Epidermal melanocyte (primary cell): ENCODE measurements around the gene CYP4X1.
A peak's percentile ranks its signal among the peaks of the same experiment; 100 is the strongest.
"Not testable (repeated sequence)": the region's sequence is repeated elsewhere in the genome, so short reads cannot be mapped to it uniquely, and the experiment has no call there.

Experiments
- DNase-seq: peaks from one replicate; pipeline ENCODE4 v3.0.0; 2011; ENCODE audit warnings: low spot score; ENCODE audit not compliant: insufficient read length

The CYP4X1 gene, protein sequence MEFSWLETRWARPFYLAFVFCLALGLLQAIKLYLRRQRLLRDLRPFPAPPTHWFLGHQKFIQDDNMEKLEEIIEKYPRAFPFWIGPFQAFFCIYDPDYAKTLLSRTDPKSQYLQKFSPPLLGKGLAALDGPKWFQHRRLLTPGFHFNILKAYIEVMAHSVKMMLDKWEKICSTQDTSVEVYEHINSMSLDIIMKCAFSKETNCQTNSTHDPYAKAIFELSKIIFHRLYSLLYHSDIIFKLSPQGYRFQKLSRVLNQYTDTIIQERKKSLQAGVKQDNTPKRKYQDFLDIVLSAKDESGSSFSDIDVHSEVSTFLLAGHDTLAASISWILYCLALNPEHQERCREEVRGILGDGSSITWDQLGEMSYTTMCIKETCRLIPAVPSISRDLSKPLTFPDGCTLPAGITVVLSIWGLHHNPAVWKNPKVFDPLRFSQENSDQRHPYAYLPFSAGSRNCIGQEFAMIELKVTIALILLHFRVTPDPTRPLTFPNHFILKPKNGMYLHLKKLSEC

DNA sequence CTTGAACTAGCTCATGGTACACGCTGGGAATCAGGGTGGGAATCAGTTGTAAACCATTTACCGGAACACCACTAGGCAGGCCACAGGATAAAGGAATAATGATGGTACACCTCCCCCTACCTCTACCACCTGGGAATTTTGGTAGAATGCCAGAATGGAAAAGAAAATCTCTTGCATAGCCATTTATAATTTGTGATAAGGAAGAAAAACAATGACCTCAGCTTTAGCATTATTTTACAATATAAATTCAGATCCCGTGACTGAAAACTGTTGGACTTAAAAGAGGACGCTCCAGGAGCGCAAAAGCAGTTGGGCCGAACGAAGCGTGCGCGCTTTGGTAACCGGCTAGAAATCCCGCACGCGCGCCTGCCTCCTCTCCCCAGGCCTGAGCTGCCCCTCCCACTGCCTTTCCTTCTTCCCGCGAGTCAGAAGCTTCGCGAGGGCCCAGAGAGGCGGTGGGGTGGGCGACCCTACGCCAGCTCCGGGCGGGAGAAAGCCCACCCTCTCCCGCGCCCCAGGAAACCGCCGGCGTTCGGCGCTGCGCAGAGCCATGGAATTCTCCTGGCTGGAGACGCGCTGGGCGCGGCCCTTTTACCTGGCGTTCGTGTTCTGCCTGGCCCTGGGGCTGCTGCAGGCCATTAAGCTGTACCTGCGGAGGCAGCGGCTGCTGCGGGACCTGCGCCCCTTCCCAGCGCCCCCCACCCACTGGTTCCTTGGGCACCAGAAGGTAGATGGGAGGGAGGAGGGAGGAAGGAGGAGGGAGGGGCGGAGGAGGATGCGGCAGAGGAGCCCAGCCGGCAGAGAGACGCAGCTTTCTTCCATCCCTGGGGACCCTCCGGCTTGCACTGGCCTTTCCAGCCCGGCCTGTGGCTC lies at the start of gene CYP4X1:
TSS of gene CYP4X1 (plus strand) at position 402 of the 873 bp plus-strand sequence. CDS start at position 551, 149 bp downstream.
- no peak for DNase-seq

DNA sequence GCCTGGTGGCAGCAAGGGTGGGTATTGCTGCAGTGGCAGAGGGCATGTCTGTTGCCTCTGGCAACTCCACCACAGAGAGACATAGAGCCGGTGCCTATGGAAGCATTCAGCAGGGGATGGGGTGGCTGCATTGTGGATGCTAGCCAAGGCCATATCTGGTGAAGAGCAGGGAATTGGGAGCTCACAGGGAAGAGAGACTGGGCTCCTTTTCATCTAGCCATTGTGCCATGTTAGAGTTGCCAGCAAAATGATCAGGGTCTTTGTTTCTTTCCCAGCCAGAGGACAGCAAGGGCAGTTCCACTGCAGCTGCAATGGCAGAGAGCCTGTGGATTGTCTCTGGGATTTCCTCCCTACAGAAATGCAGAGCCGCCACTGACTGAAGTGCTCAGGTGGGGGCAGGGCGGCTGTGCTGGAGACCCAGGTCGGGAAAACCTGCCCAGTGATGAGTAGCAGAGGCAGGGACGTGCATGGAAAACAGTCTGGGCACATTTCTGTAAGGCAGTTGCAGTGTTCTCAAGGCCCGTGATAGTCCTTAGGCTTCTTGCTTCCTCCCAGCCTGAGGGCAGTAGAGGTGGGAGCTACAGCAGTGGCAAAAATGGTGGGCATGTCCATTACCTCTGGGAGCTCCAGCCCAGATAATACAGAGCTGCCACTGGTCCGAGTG lies 40.2 kb upstream of the CYP4X1 start:
- DNase-seq = no peak

DNA sequence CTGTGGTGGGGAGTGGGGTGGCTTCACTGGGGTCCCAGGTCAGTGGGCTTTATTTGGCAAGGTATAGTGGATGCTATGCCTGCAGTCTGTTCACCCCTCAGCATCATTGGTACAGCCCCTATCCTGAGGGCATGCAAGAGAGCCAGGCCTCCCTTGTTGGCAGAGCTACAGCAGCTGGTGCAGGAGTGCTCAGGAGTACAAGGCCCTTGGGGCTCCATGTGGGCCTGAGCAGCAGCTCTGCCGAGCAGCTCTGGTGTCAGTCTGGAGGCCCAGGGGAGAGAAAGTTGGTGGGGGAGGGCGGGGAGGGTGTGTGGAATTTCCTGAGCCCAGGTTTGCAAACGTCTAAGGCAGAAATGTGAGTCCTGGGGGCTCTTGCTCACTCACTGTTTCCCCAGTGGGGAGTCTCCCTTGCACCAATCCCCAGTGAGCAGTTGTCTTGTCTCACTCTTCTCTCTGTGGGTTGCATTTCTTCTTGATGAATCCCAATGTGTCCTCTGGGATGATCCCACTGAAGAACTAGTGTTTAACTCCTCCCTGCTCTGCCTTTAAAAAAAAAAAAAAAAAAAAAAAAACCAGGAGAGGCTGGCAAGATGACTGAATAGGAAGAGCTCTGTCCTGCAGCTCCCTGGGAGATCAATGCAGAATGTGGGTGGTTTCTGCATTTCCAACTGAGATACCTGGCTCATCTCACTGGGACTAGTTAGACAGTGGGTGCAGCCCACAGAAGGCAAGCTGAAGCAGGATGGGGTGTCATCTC lies 39.5 kb upstream of the CYP4X1 start:
- no peak for DNase-seq

DNA sequence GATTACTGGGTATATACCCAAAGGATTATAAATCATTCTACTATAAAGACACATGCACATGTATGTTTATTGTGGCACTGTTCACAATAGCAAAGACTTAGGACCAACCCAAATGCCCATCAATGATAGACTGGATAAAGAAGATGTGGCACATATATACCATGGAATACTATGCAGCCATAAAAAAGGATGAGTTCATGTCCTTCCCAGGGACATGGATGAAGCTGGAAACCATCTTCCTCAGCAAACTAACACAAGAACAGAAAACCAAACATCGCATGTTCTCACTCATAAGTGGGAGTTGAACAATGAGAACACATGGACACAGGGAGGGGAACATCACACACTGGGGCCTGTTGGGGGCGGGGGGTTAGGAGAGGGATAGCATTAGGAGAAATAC lies 32.9 kb upstream of the CYP4X1 start:
- DNase-seq = not testable (repeated sequence)

DNA sequence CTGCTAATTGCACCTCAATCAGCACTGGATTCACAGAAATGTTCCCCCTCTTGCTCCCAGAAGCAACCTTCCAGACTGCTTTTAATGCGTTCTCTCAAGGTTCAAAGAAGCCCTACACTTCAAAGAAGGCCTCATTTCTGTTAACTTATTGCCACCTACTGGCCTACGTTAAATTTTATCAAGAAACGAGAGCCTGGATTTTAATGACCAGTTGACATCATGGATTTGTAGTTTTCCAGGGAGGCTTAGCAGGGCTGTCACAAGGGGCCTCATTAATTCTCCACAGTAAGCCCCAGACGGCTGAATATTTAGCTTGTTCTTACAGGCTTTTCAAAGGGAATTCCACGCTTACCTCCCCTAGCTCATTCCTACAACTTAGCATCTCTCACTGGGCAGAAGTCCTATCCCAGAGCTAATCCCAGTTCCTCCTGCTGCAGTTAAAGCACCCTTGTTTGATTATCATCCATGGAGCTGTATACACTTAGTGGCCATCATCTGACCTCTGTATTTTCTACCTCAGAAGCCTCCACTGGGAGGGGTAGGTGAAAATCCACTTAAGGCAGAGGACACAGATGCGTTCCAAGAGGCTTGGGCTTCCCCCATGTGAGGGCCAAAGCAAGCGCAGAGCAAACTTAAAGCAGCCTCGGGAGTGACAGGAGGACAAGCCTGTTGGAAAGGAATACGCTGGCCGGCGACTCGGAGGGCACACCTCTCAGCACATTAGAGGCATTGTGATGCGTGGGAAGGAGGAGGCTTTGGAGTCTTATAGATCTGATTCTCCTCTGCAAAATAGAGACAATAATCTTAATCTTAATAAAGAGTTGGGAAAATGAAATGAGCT lies 32.2 kb upstream of the CYP4X1 start:
- no peak for DNase-seq

DNA sequence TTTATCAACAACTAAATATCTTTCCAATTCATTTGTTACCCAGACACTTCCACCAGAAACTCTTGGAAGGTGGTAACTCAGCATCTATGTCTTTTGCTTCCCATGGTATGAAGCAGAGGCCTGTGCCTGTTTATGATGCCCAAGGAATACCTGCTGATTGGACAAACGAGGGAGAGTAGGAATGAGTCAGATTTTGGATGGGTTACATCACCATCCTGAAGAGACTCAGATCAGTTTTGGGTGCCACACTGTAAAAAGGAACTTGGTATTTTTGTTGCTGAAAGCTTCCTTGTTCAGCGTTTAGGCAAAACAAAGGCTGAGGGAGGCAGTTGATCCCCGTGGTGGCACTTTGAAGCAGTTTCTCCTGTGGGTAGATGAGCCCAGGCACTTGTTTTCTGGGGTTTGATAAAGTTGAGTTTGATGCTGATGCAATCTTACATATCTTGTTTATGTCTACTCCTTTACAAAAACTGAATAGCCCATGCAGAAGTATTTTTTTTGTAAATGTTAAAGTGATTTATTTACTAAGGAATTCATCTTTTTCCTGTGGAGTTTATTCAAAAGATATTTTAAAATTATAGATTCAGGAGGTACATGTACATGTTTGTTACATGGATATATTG lies 26.7 kb upstream of the CYP4X1 start:
- no peak for DNase-seq

DNA sequence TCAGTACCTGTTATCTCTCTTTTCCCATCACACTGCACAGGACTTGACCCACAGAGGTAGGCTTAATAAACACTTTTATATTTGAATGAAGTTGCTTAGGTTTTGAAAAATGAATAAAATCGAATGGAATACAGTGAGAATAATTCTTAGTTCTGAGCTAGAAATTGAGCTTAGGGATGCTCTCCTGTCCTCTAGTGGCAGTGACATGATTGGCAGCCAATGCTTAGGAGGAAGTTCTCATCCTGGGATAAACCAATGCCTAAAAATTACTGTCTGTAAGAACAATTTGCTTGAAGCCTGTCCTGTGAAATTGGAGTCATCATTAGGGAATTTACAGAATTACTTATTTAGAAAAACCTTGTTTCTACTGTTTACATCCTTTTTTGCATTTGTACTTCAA lies 21.3 kb upstream of the CYP4X1 start:
- DNase-seq = no peak

DNA sequence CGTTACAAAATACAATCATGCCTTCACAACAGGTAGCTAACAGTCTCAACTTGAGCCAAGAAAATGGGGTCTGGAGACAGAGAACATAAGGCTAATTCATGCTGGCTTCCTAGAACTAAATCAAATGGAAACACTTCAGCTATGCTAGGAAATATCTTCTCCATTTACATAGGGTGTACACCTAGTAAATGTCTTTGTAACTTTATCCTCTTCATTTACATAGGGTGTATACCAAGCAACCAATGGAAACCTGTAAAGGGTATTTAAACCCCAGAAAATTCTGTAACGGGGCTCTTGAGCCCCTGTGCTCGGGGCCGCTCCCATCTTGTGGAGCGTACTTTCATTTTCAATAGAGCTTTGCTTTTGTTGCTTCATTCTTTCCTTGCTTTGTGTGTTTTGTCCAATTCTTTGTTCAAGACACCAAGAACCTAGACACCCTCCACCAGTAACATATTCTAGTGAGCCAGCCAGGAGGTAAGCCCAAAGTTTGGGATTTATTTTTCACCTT lies 19.5 kb upstream of the CYP4X1 start:
- no peak for DNase-seq

DNA sequence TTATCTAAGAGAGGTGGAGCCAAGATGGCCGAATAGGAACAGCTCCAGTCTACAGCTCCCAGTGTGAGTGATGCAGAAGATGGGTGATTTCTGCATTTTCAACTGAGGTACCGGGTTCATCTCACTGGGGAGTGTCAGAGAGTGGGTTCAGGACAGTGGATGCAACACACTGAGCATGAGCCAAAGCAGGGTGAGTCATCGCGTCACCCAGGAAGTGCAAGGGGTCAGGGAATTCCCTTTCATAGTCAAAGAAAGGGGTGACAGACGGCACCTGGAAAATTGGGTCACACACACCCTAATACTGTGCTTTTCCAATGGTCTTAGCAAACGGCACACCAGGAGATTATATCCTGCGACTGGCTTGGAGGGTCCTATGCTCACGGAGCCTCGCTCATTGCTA lies 17.0 kb upstream of the CYP4X1 start:
- DNase-seq = not testable (repeated sequence)

DNA sequence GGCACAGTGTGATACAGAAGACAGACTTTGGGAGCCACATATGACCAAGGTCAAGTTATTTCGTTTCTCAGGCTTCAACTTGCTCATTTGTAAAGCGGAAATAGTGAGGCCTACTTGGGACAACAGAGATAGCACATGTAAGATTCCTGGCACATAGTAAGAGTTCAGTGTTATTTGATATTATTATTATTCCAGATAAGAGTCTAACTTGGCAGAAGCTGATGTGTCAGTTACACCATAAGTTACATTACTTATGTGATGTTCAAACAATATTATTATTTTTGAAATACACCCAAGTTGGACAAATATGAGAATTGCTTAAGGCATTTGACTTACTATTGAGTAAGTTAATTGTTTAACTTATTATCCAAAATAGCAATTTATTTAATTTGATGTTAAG lies 10.2 kb upstream of the CYP4X1 start:
- no peak for DNase-seq

DNA sequence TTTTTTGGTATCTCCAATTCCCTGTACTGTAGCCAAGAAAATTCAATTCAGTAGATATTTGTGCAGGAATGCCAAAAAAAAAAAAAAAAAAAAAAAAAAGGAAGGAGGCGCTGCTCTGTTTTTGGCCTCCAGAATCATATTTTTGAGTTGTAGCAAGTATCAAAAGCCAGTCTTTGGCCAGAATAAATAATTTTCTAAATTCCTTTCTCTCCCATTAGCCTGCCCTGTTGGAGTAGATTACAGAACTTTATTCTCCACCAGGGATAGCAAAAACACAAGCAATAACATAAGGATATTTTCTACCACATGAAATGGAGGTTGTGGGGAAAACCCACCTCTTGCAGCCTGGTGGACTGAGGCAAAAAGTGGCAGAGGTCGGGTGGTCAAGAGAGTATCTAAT lies 2.4 kb upstream of the CYP4X1 start:
- no peak for DNase-seq

DNA sequence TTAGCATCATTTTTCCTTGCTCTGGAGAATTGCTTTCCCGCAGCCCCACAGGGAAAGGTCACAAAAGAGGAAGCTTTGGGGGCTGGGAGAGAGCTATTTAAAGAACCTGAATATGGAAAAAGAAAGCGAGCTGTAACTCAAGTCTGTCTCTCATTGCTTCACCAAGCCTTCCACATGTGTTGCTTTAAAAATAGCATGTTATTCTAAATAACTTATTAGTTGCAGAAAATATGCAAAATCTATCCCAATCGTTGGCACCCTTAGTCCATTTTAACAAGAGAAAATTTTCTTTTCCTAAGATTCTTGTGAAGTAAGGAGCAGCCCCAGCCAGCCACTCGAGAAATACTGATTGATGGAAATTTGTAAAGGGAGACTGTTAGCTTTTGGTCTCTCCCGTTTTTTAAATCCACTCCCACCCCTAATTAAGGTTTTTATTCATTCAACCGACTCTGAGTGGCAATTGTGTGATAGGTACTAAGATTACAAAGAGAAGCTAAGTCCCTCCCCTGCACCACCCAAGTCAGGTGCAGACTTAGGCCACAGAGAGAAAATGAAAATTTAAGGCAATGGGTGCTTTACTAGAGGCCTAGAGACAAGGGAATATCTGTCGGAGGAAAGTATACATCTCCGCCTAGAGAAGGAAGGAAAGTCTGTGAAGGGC lies 802 bp downstream of the CYP4X1 start:
- no peak for DNase-seq

DNA sequence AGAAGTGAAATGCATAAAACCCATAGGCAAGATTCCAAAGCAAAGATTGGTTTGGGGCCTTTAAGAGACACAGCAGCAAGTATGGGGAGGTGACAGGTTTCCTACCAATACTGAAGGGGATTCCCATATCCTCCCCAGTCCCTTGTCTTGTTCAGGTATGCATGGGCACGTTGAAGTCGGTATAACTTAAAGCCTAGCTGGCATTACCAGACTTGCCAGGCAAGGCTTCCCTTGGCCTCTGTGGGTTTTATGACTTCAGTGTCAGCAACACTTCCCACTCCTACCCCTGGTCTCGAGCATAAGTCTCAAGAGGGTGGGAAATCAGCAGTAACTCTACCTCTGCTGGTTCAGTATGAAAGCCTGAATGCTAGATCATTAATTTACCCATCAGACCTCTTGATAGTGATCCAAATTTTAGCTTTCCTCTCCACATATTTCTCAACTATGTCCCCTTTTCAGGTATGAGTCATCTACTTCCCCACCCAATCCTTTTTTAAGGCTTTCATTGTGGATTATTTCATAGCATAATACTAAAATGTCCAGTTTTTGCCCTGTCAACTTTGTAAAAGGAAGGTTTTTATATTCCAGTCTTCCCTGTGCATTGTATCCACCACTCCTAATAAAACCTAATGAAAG lies 6.8 kb downstream of the CYP4X1 start:
- no peak for DNase-seq

DNA sequence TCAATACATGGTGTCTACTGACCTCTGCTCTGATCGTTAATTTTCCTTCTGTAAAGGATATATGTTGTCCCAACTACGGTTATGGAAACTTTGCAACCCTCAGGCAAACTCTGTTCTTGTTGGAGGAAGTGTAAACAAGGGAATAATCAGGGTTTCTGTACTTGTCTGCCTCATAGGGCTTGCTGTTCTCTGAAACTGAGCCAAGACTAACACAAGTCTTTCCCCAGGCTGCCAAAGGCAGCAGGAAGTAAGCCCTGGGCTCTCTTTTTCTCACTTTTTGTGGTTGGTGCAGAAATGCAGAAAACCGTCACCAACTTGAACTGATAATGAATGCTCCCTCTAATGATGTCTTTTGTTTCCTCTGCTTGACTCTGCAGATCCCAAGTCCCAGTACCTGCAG lies 7.6 kb downstream of the CYP4X1 start:
- peak; percentile 26 for DNase-seq

DNA sequence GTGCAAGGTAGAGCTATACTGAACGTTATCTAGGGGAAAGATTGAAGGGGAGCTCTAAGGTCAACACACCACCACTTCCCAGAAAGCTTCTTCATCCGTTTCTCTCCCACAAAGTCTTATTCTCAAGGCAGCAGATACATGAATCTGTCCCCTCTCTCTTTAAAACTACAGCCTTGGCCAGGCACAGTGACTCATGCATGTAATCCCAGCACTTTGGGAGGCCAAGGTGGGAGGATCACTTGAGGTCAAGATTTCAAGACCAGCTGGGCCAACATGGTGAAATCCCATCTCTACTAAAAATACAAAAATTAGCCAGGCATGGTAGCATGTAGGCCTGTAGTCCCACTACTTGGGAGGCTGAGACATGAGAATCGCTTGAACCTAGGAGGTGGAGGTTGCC lies 8.1 kb downstream of the CYP4X1 start:
- DNase-seq = no peak

DNA sequence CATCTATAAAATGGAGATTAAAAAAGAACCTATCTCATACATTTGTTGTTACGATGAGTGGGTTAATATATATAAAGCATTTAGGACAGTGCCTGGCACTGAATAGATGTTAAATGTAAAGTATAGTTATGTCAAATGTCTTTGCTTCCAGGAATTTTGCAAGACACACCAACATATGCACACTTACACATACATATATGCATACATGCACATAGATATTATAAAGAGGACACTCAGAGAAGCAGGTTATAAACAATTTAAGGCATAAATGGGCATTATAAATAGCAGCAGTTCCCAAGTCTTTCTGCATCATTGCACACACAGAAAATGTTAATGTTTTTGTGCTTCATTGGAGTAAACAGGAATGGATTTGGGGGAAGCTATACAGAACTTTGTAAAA lies 13.3 kb downstream of the CYP4X1 start:
- no peak for DNase-seq

DNA sequence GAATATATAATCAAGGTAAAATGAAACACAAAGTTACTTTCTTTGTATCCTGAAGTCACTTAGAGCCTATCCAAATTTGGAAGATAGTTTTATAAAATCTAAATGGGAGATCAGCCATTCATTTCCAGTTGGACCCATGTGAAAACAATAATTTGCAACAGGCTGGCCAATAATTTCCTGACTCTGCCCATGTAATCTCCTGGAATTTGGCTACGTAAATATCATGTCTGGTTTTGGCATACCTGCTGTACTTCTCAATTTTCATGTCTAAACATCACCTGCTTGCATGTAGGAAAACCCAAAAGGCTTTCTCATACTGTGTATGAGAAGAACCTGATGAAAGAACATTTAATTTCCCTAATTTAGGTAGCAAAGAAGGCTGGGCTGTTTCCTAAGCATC lies 35.9 kb downstream of the CYP4X1 start:
- DNase-seq = no peak

DNA sequence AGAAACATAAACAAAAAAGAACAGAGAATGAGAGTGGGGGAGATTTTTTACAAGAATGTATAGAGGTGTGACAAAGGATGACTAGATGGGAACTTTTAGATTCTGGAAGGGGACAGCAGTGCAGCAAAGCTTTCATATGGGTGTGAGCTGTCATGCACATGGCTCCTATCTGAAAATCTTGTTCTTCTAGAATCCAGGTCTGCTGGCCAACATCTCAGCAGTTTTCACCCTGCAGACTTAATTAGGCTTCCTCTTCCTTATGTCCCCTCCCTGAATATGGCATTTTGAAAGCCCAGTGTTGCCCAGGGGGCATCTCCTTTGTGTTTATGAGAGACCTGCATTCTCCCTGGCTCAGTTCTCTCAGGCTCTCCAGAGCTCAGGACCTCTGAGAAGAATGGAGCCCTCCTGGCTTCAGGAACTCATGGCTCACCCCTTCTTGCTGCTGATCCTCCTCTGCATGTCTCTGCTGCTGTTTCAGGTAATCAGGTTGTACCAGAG lies 43.7 kb downstream of the CYP4X1 start, which contains the start of gene CYP4Z1:
TSS of gene CYP4Z1 (plus strand) at position 135 of the 498 bp plus-strand sequence. CDS start at position 395, 260 bp downstream.
- DNase-seq = no peak
